CD4-positive, alpha-beta memory T cell (primary cell): ENCODE data around the gene MIEF2. TPM values are rescaled to one million over a fixed set of nuclear protein-coding genes. Genes with fewer than 3 reads are reported as not detected.

Source experiments
- CTCF ChIA-PET: fragments of 350-600 bp; sonication (Branson Sonifier 250); formaldehyde crosslinking; loops from one replicate; lab custom pipeline; 2021; ENCODE audit warnings: inconsistent platforms; ENCODE audit not compliant: partially characterized antibody; lab: Charles Lee
- POLR2A ChIA-PET: fragments of 350-600 bp; sonication (Branson Sonifier 250); formaldehyde crosslinking; loops from one replicate; lab custom pipeline; 2021; ENCODE audit not compliant: partially characterized antibody; lab: Charles Lee
- DNase-seq, 5 donors: peaks; one replicate each; pipeline versions ENCODE4 v3.0.0 to v3.0.0-alpha.2; 2020 to 2022; ENCODE audit warnings: mixed read lengths in 1 of 5
- H3K27ac ChIP-seq: one replicate; pipeline ENCODE4 v1.7.0; 2013; ENCODE audit warnings: low read depth, low read length
- H3K27me3 ChIP-seq: 2 replicates; pipeline ENCODE4 v1.7.0; 2013; ENCODE audit warnings: mild to moderate bottlenecking, low read length, moderate library complexity; ENCODE audit not compliant: insufficient read depth
- H3K36me3 ChIP-seq: 2 replicates; pipeline ENCODE4 v1.7.0; 2013; ENCODE audit warnings: mild to moderate bottlenecking, low read length, moderate library complexity; ENCODE audit not compliant: insufficient read depth
- H3K4me1 ChIP-seq: 2 replicates; pipeline ENCODE4 v1.7.0; 2013; ENCODE audit warnings: mild to moderate bottlenecking, low read length, moderate library complexity; ENCODE audit not compliant: insufficient read depth
- H3K4me3 ChIP-seq, 2 donors: one replicate each; pipeline ENCODE4 v1.7.0; 2013; ENCODE audit warnings: low read length in 2 of 2, mild to moderate bottlenecking in 1 of 2
- H3K9me3 ChIP-seq, 2 donors: one replicate each; pipeline ENCODE4 v1.7.0; 2013; ENCODE audit warnings: low read length in 2 of 2, control low read depth in 1 of 2; ENCODE audit not compliant: control insufficient read depth in 1 of 2
- H3K27ac Mint-ChIP-seq, 7 donors: one replicate each; pipeline ENCODE4 v1.8.0; 2020 to 2021; ENCODE audit warnings: mixed read lengths in 7 of 7, mild to moderate bottlenecking in 6 of 7, inconsistent platforms in 3 of 7, moderate library complexity in 3 of 7
- H3K27me3 Mint-ChIP-seq, 2 donors: one replicate each; pipeline ENCODE4 v1.8.0; 2020 to 2021; ENCODE audit warnings: mixed read lengths in 2 of 2
- H3K36me3 Mint-ChIP-seq, 2 donors: one replicate each; pipeline ENCODE4 v1.8.0; 2020 to 2021; ENCODE audit warnings: mixed read lengths in 2 of 2, inconsistent platforms in 1 of 2, mild to moderate bottlenecking in 1 of 2
- H3K4me1 Mint-ChIP-seq, 4 donors: one replicate each; pipeline ENCODE4 v1.8.0; 2020 to 2021; ENCODE audit warnings: mixed read lengths in 4 of 4, mild to moderate bottlenecking in 1 of 4
- H3K4me3 Mint-ChIP-seq, 8 donors: one replicate each; pipeline ENCODE4 v1.8.0; 2020 to 2021; ENCODE audit warnings: mixed read lengths in 8 of 8, mild to moderate bottlenecking in 7 of 8, moderate library complexity in 6 of 8, inconsistent platforms in 3 of 8
- H3K9me3 Mint-ChIP-seq, 8 donors: one replicate each; pipeline ENCODE4 v1.8.0; 2020 to 2021; ENCODE audit warnings: mixed read lengths in 8 of 8, mild to moderate bottlenecking in 5 of 8, inconsistent platforms in 3 of 8, moderate library complexity in 1 of 8
- intact Hi-C: fragments of 100-400 bp; cut with micrococcal nuclease; formaldehyde crosslinking; loops from one replicate; pipeline ENCODE4 v1.15.1; 2023
- polyA plus RNA-seq, 2 donors: library from polyadenylated mRNA; unstranded; fragments of 300-500 nt; fragmentation: Illumina TruSeq; gene quantifications; one replicate each; pipeline ENCODE4 v1.2.3, GENCODE V29; 2021
- total RNA-seq, 2 experiments: library from RNA; stranded (reverse); gene quantifications; one replicate each; pipeline ENCODE4 v1.2.3, GENCODE V29; 2021

Gene MIEF2
- total and polyA plus RNA-seq, 4 experiments from 2014 or later = 9.9 to 19.3 (median 14.6) TPM

- intact Hi-C loops = loop anchor here (1.0 kb wide), 4 partner anchors 48 to 132 kb away; partner anchors contain the start of genes ALKBH5, LLGL1, MIEF2 and SHMT1
- Mint-ChIP-seq H3K27me3 (no peaks in the 10 kb centered on the region), H3K4me3 (peak within 1 kb of the TSS; percentile 92 to 98 (median 96)), H3K27ac (peak within 1 kb of the TSS; percentile 92 to 99 (median 98)), H3K9me3 (no peaks in the 10 kb centered on the region), H3K4me1 (peaks cover 53 to 92% (median 74%) of the 10 kb centered on the region in 4 donors), H3K36me3 (peaks cover 22 to 55% of the 10 kb centered on the region in 2 donors)
- Histone ChIP-seq H3K4me3 (peak within 1 kb of the TSS; percentile 96 to 97), H3K4me1 (peaks cover 75% of the 10 kb centered on the region), H3K27me3 (no peaks in the 10 kb centered on the region), H3K36me3 (peaks cover 36% of the 10 kb centered on the region), H3K27ac (peak within 1 kb of the TSS; percentile 93), H3K9me3 (no peaks in the 10 kb centered on the region)
- ChIA-PET CTCF (no interaction called here), POLR2A (interaction anchor here (0.7 to 3.8 kb wide), 8 partner anchors 8 to 133 kb away, joined by 3 to 31 read pairs (median 4); partner anchors contain the start of genes ALKBH5, FLII, MIEF2 and SHMT1)
- peak; percentile 96 to 100 (median 98) for DNase-seq
These were observed 54.5 kb downstream of the MIEF2 start, which contains the start of the genes SMCR8 and TOP3A for GRCh38 chr17:18314731-18315561. TSS of gene SMCR8 (plus strand) at chr17:18315293. CDS start at chr17:18315790, 497 bp downstream. TSS of gene TOP3A (minus strand) at chr17:18314994. CDS start at chr17:18314778, 216 bp downstream.

- Histone ChIP-seq H3K4me3 (peak overlapping the region; percentile 96 to 97), H3K9me3 (no peaks in the 10 kb centered on the region), H3K27me3 (no peaks in the 10 kb centered on the region), H3K36me3 (peaks cover 39% of the 10 kb centered on the region), H3K4me1 (peaks cover 78% of the 10 kb centered on the region), H3K27ac (peak overlapping the region; percentile 93)
- POLR2A ChIA-PET = interaction anchor here (1.1 to 3.8 kb wide), 6 partner anchors 8 to 134 kb away, joined by 3 to 31 read pairs (median 6); partner anchors contain the start of genes ALKBH5, FLII, MIEF2 and SHMT1
- intact Hi-C loops = loop anchor here (1.0 kb wide), 4 partner anchors 48 to 132 kb away; partner anchors contain the start of genes ALKBH5, LLGL1, MIEF2 and SHMT1
- DNase-seq = peak in 4 of 5 donors; percentile 52 to 62 (median 59)
- H3K27me3 Mint-ChIP-seq = no peaks in the 10 kb centered on the region
- no peaks in the 10 kb centered on the region for H3K9me3 Mint-ChIP-seq
- peak overlapping the region; percentile 92 to 99 (median 98) for H3K27ac Mint-ChIP-seq
- peak overlapping the region; percentile 92 to 98 (median 96) for H3K4me3 Mint-ChIP-seq
- CTCF ChIA-PET = no interaction called here
- peaks cover 55 to 94% (median 75%) of the 10 kb centered on the region in 4 donors for H3K4me1 Mint-ChIP-seq
- peaks cover 18 to 56% of the 10 kb centered on the region in 2 donors for H3K36me3 Mint-ChIP-seq
These were observed 55.1 kb downstream of the MIEF2 start for GRCh38 chr17:18315562-18315922.

- Histone ChIP-seq H3K9me3 (no peaks in the 10 kb centered on the region), H3K27me3 (no peaks in the 10 kb centered on the region), H3K27ac (peak overlapping the region; percentile 93), H3K4me1 (peaks cover 82% of the 10 kb centered on the region), H3K4me3 (peak overlapping the region; percentile 96 to 97), H3K36me3 (peaks cover 43% of the 10 kb centered on the region)
- Mint-ChIP-seq H3K27me3 (no peaks in the 10 kb centered on the region), H3K36me3 (peaks cover 17 to 58% of the 10 kb centered on the region in 2 donors), H3K4me3 (peak overlapping the region; percentile 92 to 98 (median 96)), H3K4me1 (peaks cover 56 to 95% (median 76%) of the 10 kb centered on the region in 4 donors), H3K9me3 (no peaks in the 10 kb centered on the region), H3K27ac (peak overlapping the region; percentile 92 to 99 (median 98))
- DNase-seq = no peak
- intact Hi-C loops = loop anchor here (1.0 kb wide), 4 partner anchors 47 to 133 kb away; partner anchors contain the start of genes ALKBH5, LLGL1, MIEF2 and SHMT1
- ChIA-PET CTCF (no interaction called here), POLR2A (interaction anchor here (0.6 to 3.8 kb wide), 6 partner anchors 8 to 542 kb away, joined by 3 to 31 read pairs (median 6); partner anchors contain the start of genes ALKBH5, FLII, MIEF2 and PRPSAP2)
These were observed 55.5 kb downstream of the MIEF2 start for GRCh38 chr17:18315961-18316360.

Other genes starting within 250 kb of the MIEF2 start
- 10 to 100 TPM; 24.1 to 24.3 TPM for gene ATPAF2, start 221.5 kb upstream of the MIEF2 start, total RNA-seq
- 10 to 100 TPM; 16.6 to 18.0 TPM for gene ATPAF2, start 221.5 kb upstream of the MIEF2 start, polyA plus RNA-seq
- gene GID4, start 221.3 kb upstream of the MIEF2 start, total RNA-seq = 10 to 100 TPM; 11.1 to 13.1 TPM
- gene GID4, start 221.3 kb upstream of the MIEF2 start, polyA plus RNA-seq = 1 to 10 TPM; 6.5 to 8.4 TPM
- 10 to 100 TPM; 56.8 to 61.0 TPM for gene DRG2, start 172.7 kb upstream of the MIEF2 start, total RNA-seq
- gene DRG2, start 172.7 kb upstream of the MIEF2 start, polyA plus RNA-seq = 10 to 100 TPM; 40.3 to 50.4 TPM
- gene MYO15A, start 151.9 kb upstream of the MIEF2 start, total RNA-seq = 1 to 10 TPM; 1.6 to 2.2 TPM
- under 1 TPM; 0.14 to 0.43 TPM for gene MYO15A, start 151.9 kb upstream of the MIEF2 start, polyA plus RNA-seq
- 100 to 1,000 TPM; 119 TPM for gene ALKBH5, start 76.8 kb upstream of the MIEF2 start, total RNA-seq
- 100 to 1,000 TPM; 128 to 132 TPM for gene ALKBH5, start 76.8 kb upstream of the MIEF2 start, polyA plus RNA-seq
- 10 to 100 TPM; 19.9 to 20.5 TPM for gene LLGL1, start 35.0 kb upstream of the MIEF2 start, total RNA-seq
- gene LLGL1, start 35.0 kb upstream of the MIEF2 start, polyA plus RNA-seq = 1 to 10 TPM in 1 of 2 donors, under 1 TPM in 1; 0.25 to 1.3 TPM
- gene FLII, start 1.9 kb upstream of the MIEF2 start, total RNA-seq = 100 to 1,000 TPM; 333 to 344 TPM
- gene FLII, start 1.9 kb upstream of the MIEF2 start, polyA plus RNA-seq = 100 to 1,000 TPM; 113 to 204 TPM
- 10 to 100 TPM; 43.8 to 55.2 TPM for gene TOP3A, start 54.3 kb downstream of the MIEF2 start, total RNA-seq
- 10 to 100 TPM in 1 of 2 donors, 1 to 10 TPM in 1; 6.2 to 19.1 TPM for gene TOP3A, start 54.3 kb downstream of the MIEF2 start, polyA plus RNA-seq
- 10 to 100 TPM; 49.7 to 51.3 TPM for gene SMCR8, start 54.6 kb downstream of the MIEF2 start, total RNA-seq
- 1 to 10 TPM in 1 of 2 donors, under 1 TPM in 1; 0.47 to 5.2 TPM for gene SMCR8, start 54.6 kb downstream of the MIEF2 start, polyA plus RNA-seq
- gene SHMT1, start 102.9 kb downstream of the MIEF2 start, total RNA-seq = 10 to 100 TPM; 14.6 to 15.9 TPM
- gene SHMT1, start 102.9 kb downstream of the MIEF2 start, polyA plus RNA-seq = 10 to 100 TPM; 24.0 to 24.6 TPM
- not detected for gene EVPLL, start 117.1 kb downstream of the MIEF2 start, total RNA-seq
- not detected for gene EVPLL, start 117.1 kb downstream of the MIEF2 start, polyA plus RNA-seq
- gene LGALS9C, start 216.1 kb downstream of the MIEF2 start, total RNA-seq = not detected
- not detected for gene LGALS9C, start 216.1 kb downstream of the MIEF2 start, polyA plus RNA-seq